ENCODE results near the gene PREPL. TPM values are rescaled to one million over a fixed set of nuclear protein-coding genes. Genes with fewer than 3 reads are reported as not detected.

Gene PREPL
- total and polyA plus RNA-seq, 2 of the 8 experiments (the other 6 are each of a cell fraction or from before 2014, with no cell fraction given), result 13.6 to 38.9 TPM

- H3K9ac ChIP-seq (replicated peaks in 1 of 4; ENCODE audit: extremely low read depth in 1 of 4, low read depth in 3 of 4, low read length in 3 of 4), result no peak overlapping the region
- H4K5ac ChIP-seq (ENCODE audit: insufficient read length, low read depth, low read length), result no peak overlapping the region
- ChIA-PET POLR2A (ENCODE audit: partially characterized antibody) (no interaction called here), CTCF (ENCODE audit: partially characterized antibody) (interaction anchor here (0.7 to 5.6 kb wide), 2 partner anchors 10 to 13 kb away, joined by 3 to 30 read pairs; no protein-coding TSS in a partner anchor)
- no peak overlapping the region for H2BK5ac ChIP-seq (ENCODE audit: low read depth, low read length)
- DNase-seq (ENCODE audit: low read depth in 1 of 2, low spot score in 2 of 2) (no peak), FAIRE-seq (no peak)
- no peaks in the 10 kb centered on the region for H3K9me3 ChIP-seq (ENCODE audit: insufficient read depth in 2 of 2, low read depth in 1 of 2, low read length in 1 of 2)
- H3K79me1 ChIP-seq (ENCODE audit: low read depth, low read length), result no peaks in the 10 kb centered on the region
- H2BK12ac ChIP-seq (ENCODE audit: low read depth, low read length), result no peak overlapping the region
- no peaks in the 10 kb centered on the region for H3K36me3 ChIP-seq (ENCODE audit: control insufficient read depth in 2 of 4, insufficient read depth in 4 of 4, low read length in 3 of 4)
- H2AFZ ChIP-seq (ENCODE audit: low read length), result no peak overlapping the region
- H3K23ac ChIP-seq (ENCODE audit: insufficient read length), result no peak overlapping the region
- H2BK15ac ChIP-seq (ENCODE audit: low read length), result no peak overlapping the region
- no peak overlapping the region for H4K8ac ChIP-seq (ENCODE audit: extremely low read depth, insufficient read depth, low read length)
- no peak overlapping the region for H3K4me2 ChIP-seq (ENCODE audit: insufficient read depth in 1 of 2, low read depth in 2 of 2, low read length in 2 of 2)
- H2BK20ac ChIP-seq (ENCODE audit: low read length), result no peak overlapping the region
- H3K4me1 ChIP-seq (replicated peaks in 1 of 4; ENCODE audit: control insufficient read depth in 3 of 4, insufficient read depth in 4 of 4, low read length in 3 of 4), result no peaks in the 10 kb centered on the region
- H2BK120ac ChIP-seq (replicated peaks; ENCODE audit: low read depth, low read length), result no peak overlapping the region
- no peak overlapping the region for H4K91ac ChIP-seq (replicated peaks; ENCODE audit: insufficient read length, low read length)
- no peaks in the 10 kb centered on the region for H3K79me2 ChIP-seq (ENCODE audit: control insufficient read depth in 1 of 2, insufficient read depth in 2 of 2, low read length in 2 of 2)
- H3K27me3 ChIP-seq (replicated peaks in 1 of 4; ENCODE audit: control insufficient read depth in 3 of 4, extremely low read depth in 1 of 4, insufficient read depth in 3 of 4, low read length in 3 of 4), result no peaks in the 10 kb centered on the region
- H3K18ac ChIP-seq (ENCODE audit: extremely low read depth, low read length), result no peak overlapping the region
- H4K20me1 ChIP-seq (replicated peaks in 1 of 2; ENCODE audit: control insufficient read depth in 1 of 2, insufficient read depth in 2 of 2, low read length in 2 of 2), result no peaks in the 10 kb centered on the region
- no peaks in the 10 kb centered on the region for H3K23me2 ChIP-seq (ENCODE audit: low read depth, low read length)
- no peak overlapping the region for H2AK5ac ChIP-seq (ENCODE audit: low read depth, low read length)
- WGBS, 2 experiments (ENCODE audit: extremely low coverage in 1 of 2, insufficient coverage in 1 of 2, insufficient read length in 1 of 2, insufficient replicate concordance in 2 of 2, low coverage in 1 of 2, low lambda C conversion rate in 2 of 2, missing lambda C conversion rate in 1 of 2), result 100% methylated on average over 1 of the region's 1 CpG; no CpG with 5 or more reads in 1 of the 2 experiments
- H3K56ac ChIP-seq (replicated peaks; ENCODE audit: insufficient read length, low read depth, low read length), result no peak overlapping the region
- no peak overlapping the region for H3K4me3 ChIP-seq (ENCODE audit: extremely low read depth in 1 of 4, insufficient read depth in 2 of 4, low read depth in 3 of 4, low read length in 4 of 4)
- no peak overlapping the region for H3K14ac ChIP-seq (ENCODE audit: insufficient read length)
- H3K4ac ChIP-seq (replicated peaks; ENCODE audit: insufficient read length, low read depth, low read length), result no peak overlapping the region
- no peak overlapping the region for H3K27ac ChIP-seq (ENCODE audit: low read depth, low read length)
- TF ChIP-seq HDAC6 (IDR thresholded peaks at IDR 0.05; ENCODE audit: low read depth, low read length), result no peak
- TF ChIP-seq PHF8 (conservative IDR thresholded peaks at IDR 0.05; ENCODE audit: low read depth, low read length), result no peak
- TF ChIP-seq RFX5 (IDR thresholded peaks at IDR 0.05; ENCODE audit: borderline replicate concordance, low read depth, low read length), result no peak
- no peak for TF ChIP-seq MAFK (IDR thresholded peaks at IDR 0.05; ENCODE audit: low read depth, low read length)
- TF ChIP-seq SIRT6 (IDR thresholded peaks at IDR 0.05; ENCODE audit: low read length), result no peak
- TF ChIP-seq E2F6 (IDR thresholded peaks at IDR 0.05), result no peak
- no peak for TF ChIP-seq TCF12 (IDR thresholded peaks at IDR 0.05; ENCODE audit: low read depth, low read length)
- TF ChIP-seq BCL11A (IDR thresholded peaks at IDR 0.05; ENCODE audit: low read depth in 2 of 2, low read length in 2 of 2), result no peak
- TF ChIP-seq GTF2F1 (IDR thresholded peaks at IDR 0.05; ENCODE audit: borderline replicate concordance, low read depth, low read length), result no peak
- TF ChIP-seq EP300 (IDR thresholded peaks at IDR 0.05; ENCODE audit: borderline replicate concordance in 1 of 2, low read depth in 2 of 2, low read length in 2 of 2), result no peak
- TF ChIP-seq SP2 (IDR thresholded peaks at IDR 0.05; ENCODE audit: low read length), result no peak
- no peak for TF ChIP-seq RAD21 (IDR thresholded peaks at IDR 0.05 in 1 of 2, conservative IDR thresholded peaks at IDR 0.05 in 1 of 2; ENCODE audit: low read depth in 2 of 2, low read length in 2 of 2)
- no peak for TF ChIP-seq ASH2L (IDR thresholded peaks at IDR 0.05; ENCODE audit: low read length)
- no peak for TF ChIP-seq TEAD4 (IDR thresholded peaks at IDR 0.05; ENCODE audit: low read depth, low read length)
Measured at GRCh38 chr2:44283116-44283666, 78.1 kb downstream of the PREPL start.

All from H1 (cell line).